Lung (tissue), 12 donors: ENCODE measurements around the gene PLCH1. TPM values are rescaled to one million over a fixed set of nuclear protein-coding genes. Genes with fewer than 3 reads are reported as not detected.
"Not testable (repeated sequence)": the region's sequence is repeated elsewhere in the genome, so short reads cannot be mapped to it uniquely, and the experiment has no call there.

Experiments
- ATAC-seq: fragments of 200-7000 bp; cut with Tn5 transposase; one replicate; pipeline ENCODE4 v1.9.1; 2020; ENCODE audit warnings: moderate number of reproducible peaks; ENCODE audit not compliant: insufficient read depth, low FRiP score
- DNase-seq, 3 donors: peaks; one replicate each; pipeline ENCODE4 v3.0.0-alpha.2; 2013 to 2017
- H3K27ac ChIP-seq, 2 donors: one replicate each; pipeline ENCODE4 v1.5.1; 2013; ENCODE audit warnings: mild to moderate bottlenecking in 2 of 2, moderate library complexity in 2 of 2, control low read depth in 1 of 2, inconsistent platforms in 1 of 2, low read depth in 1 of 2, low read length in 1 of 2
- H3K27me3 ChIP-seq, 3 donors: one replicate each; pipeline ENCODE4 v1.5.1; 2013; ENCODE audit warnings: low read length in 2 of 3; ENCODE audit not compliant: control insufficient read depth in 3 of 3, insufficient read depth in 3 of 3
- H3K36me3 ChIP-seq, 4 donors: one replicate each; pipeline ENCODE4 v1.5.1; 2013; ENCODE audit warnings: low read length in 4 of 4, mild to moderate bottlenecking in 1 of 4, moderate library complexity in 1 of 4; ENCODE audit not compliant: control insufficient read depth in 4 of 4, insufficient read depth in 4 of 4
- H3K4me1 ChIP-seq, 5 donors: one replicate each; pipeline ENCODE4 v1.5.1; 2013; ENCODE audit warnings: low read length in 5 of 5, mild to moderate bottlenecking in 2 of 5, moderate library complexity in 1 of 5; ENCODE audit not compliant: control insufficient read depth in 5 of 5, insufficient read depth in 5 of 5
- H3K4me3 ChIP-seq: one replicate; pipeline ENCODE4 v1.5.1; 2013; ENCODE audit warnings: mild to moderate bottlenecking, control low read depth, moderate library complexity
- H3K9ac ChIP-seq, 2 donors: one replicate each; pipeline ENCODE4 v1.5.1; 2013; ENCODE audit warnings: low read length in 2 of 2, control low read depth in 1 of 2; ENCODE audit not compliant: insufficient read depth in 1 of 2
- H3K9me3 ChIP-seq, 4 donors: one replicate each; pipeline ENCODE4 v1.5.1; 2013; ENCODE audit warnings: low read length in 3 of 4, mild to moderate bottlenecking in 1 of 4, moderate library complexity in 1 of 4; ENCODE audit not compliant: control insufficient read depth in 4 of 4, insufficient read depth in 3 of 4
- WGBS, 2 donors: extraction: QIAGEN DNeasy Blood & Tissue Kit; methylation state at CpG; one replicate each; pipeline ENCODE4 v1.1.7; 2013; 5-methylcytosine and 5-hydroxymethylcytosine counted together
- polyA plus RNA-seq, 2 donors: library from polyadenylated mRNA; stranded (reverse); fragments of 200-250 nt; gene quantifications; one replicate each; pipeline ENCODE4 v1.2.1, GENCODE V29; 2013
- total RNA-seq, 2 donors: library from RNA; depleted of rRNA in 1 of 2; stranded (reverse); fragments of >200 nt in 1 of 2; gene quantifications; one replicate each; pipeline ENCODE4 v1.2.1, GENCODE V29; 2014 to 2021
- TF ChIP-seq, protein P1 (sequence below): IDR thresholded peaks from 2 replicates; pipeline ENCODE4 v1.5.1; 2012; ENCODE audit warnings: mild to moderate bottlenecking; ENCODE audit errors: control extremely low read depth, extremely low read depth
- donor health status: control.
- donor health status: control.
- donor health status: Bipolar disorder and iron deficiency.
- donor health status: healthy.
- donor health status: DM: yes; HTN: yes; CAD: no.

Gene PLCH1
- total and polyA plus RNA-seq, 4 donors, result 2.5 to 22.8 (median 9.1) TPM

DNA sequence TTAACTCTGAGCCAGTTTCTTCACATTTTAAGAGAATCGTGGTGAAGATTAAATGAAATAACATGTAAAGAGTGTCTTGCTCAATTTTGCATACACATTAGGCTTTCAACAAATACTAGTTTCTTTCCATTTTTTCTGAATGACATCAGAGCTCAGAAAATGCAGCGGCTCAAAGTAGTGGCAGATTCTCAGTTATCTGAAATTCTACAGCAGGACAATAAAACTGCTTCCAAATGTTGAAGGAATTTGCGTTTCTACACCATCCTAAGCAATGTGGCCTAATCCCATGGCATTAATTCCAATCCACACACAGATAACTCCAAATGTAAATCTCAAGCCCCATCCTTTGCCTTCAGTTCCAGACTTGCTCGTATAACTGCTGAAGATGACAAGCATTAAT is 115.8 kb downstream of the PLCH1 start:
- no peak overlapping the region for H3K9ac ChIP-seq
- WGBS, 2 donors, result 75 to 87% methylated on average over 4 of the region's 4 CpGs
- no peaks in the 10 kb centered on the region for H3K9me3 ChIP-seq
- TF ChIP-seq, protein P1, sequence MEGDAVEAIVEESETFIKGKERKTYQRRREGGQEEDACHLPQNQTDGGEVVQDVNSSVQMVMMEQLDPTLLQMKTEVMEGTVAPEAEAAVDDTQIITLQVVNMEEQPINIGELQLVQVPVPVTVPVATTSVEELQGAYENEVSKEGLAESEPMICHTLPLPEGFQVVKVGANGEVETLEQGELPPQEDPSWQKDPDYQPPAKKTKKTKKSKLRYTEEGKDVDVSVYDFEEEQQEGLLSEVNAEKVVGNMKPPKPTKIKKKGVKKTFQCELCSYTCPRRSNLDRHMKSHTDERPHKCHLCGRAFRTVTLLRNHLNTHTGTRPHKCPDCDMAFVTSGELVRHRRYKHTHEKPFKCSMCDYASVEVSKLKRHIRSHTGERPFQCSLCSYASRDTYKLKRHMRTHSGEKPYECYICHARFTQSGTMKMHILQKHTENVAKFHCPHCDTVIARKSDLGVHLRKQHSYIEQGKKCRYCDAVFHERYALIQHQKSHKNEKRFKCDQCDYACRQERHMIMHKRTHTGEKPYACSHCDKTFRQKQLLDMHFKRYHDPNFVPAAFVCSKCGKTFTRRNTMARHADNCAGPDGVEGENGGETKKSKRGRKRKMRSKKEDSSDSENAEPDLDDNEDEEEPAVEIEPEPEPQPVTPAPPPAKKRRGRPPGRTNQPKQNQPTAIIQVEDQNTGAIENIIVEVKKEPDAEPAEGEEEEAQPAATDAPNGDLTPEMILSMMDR, result no peak
- H3K36me3 ChIP-seq, result no peaks in the 10 kb centered on the region
- H3K4me1 ChIP-seq, result peaks cover 0 to 7% (median 0%) of the 10 kb centered on the region in 5 donors
- no peak for ATAC-seq
- H3K27ac ChIP-seq, result no peak overlapping the region
- no peaks in the 10 kb centered on the region for H3K27me3 ChIP-seq
- DNase-seq, result no peak
- no peak overlapping the region for H3K4me3 ChIP-seq

GRCh38 chr3:155622647-155623046 is 122.2 kb downstream of the PLCH1 start:
- DNase-seq, ATAC-seq, H3K4me3 ChIP-seq, H3K27ac ChIP-seq, H3K27me3 ChIP-seq, H3K4me1 ChIP-seq, H3K9ac ChIP-seq, H3K36me3 ChIP-seq, H3K9me3 ChIP-seq: not testable (repeated sequence)
- 64 to 76% methylated on average over 3 of the region's 3 CpGs for WGBS, 2 donors

DNA sequence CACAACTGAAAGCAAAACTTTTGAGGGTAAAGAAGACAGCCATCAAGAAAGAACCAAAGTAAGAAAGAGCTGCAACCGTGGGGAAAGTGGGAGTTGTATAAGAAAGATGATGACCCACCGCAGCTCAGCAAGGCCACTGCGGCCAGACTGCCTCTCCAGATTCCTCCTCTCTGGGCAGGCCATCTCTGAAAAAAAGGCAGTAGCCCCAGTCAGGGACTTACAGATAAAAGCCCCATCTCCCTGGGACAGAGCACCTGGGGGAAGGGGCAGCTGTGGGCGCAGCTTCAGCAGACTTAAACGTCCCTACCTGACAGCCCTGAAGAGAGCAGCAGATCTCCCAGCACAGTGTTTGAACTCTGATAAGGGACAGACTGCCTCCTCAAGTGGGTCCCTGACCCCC is 124.3 kb downstream of the PLCH1 start:
- H3K27ac ChIP-seq, H3K9ac ChIP-seq, DNase-seq, ATAC-seq, H3K27me3 ChIP-seq, H3K36me3 ChIP-seq, H3K9me3 ChIP-seq, H3K4me1 ChIP-seq, H3K4me3 ChIP-seq: not testable (repeated sequence)
- 76 to 77% methylated on average over 5 of the region's 5 CpGs for WGBS, 2 donors

GRCh38 chr3:155619118-155619915 is 125.6 kb downstream of the PLCH1 start:
- DNase-seq (no peak), ATAC-seq (no peak)
- no peaks in the 10 kb centered on the region for H3K36me3 ChIP-seq
- no peaks in the 10 kb centered on the region for H3K27me3 ChIP-seq
- TF ChIP-seq, protein P1, result no peak
- H3K27ac ChIP-seq, result no peak overlapping the region
- no peaks in the 10 kb centered on the region for H3K4me1 ChIP-seq
- H3K9ac ChIP-seq, result no peak overlapping the region
- peaks cover 0 to 7% (median 1%) of the 10 kb centered on the region in 4 donors for H3K9me3 ChIP-seq
- no peak overlapping the region for H3K4me3 ChIP-seq
